K562 (cell line): ENCODE results near the gene GABARAPL2. TPM values are rescaled to one million over a fixed set of nuclear protein-coding genes. Genes with fewer than 3 reads are reported as not detected.
A peak's percentile ranks its signal among the peaks of the same experiment; 100 is the strongest.

Source experiments
- C11orf30 ChIP-seq: fragments of 450-650 bp; IDR thresholded peaks from 2 replicates; pipeline ENCODE4 v1.6.1; 2016; ENCODE audit warnings: low read depth, mild to moderate bottlenecking
- CBFA2T2 ChIP-seq: fragments of 450-650 bp; conservative IDR thresholded peaks from 2 replicates; pipeline ENCODE4 v1.6.1; 2017; ENCODE audit warnings: mild to moderate bottlenecking
- DACH1 ChIP-seq: fragments of 450-650 bp; IDR thresholded peaks from 2 replicates; pipeline ENCODE4 v1.6.1; 2018; ENCODE audit not compliant: partially characterized antibody
- GATAD2B ChIP-seq: fragments of 450-650 bp; IDR thresholded peaks from 2 replicates; pipeline ENCODE4 v1.6.1; 2017; ENCODE audit warnings: mild to moderate bottlenecking, borderline replicate concordance
- HOXB6 ChIP-seq: fragments of 250-450 bp; sonication (Bioruptor Pico); IDR thresholded peaks from 2 replicates; pipeline ENCODE4 v1.5.1; 2022; ENCODE audit warnings: mild to moderate bottlenecking, borderline replicate concordance
- JUND ChIP-seq, 2 experiments: IDR thresholded peaks; 2 replicates in 1 of 2; 3 replicates in 1 of 2; pipeline ENCODE4 v1.6.1; 2011; ENCODE audit warnings: borderline replicate concordance in 2 of 2, low read depth in 2 of 2, low read length in 2 of 2, improper control_type of control experiment in 1 of 2, missing biosample characterization in 1 of 2, missing genetic modification characterization in 1 of 2, missing genetic modification reagents in 1 of 2
- KAT7 ChIP-seq: sonication (generic); formaldehyde crosslinking; IDR thresholded peaks from 2 replicates; pipeline ENCODE4 v1.8.0; 2022; ENCODE audit warnings: missing genetic modification reagents, mild to moderate bottlenecking, borderline replicate concordance
- MAFF ChIP-seq: IDR thresholded peaks from 2 replicates; pipeline ENCODE4 v1.6.1; 2012; ENCODE audit warnings: low read length, improper control_type of control experiment
- MEF2A ChIP-seq: IDR thresholded peaks from 2 replicates; pipeline ENCODE4 v1.6.1; 2011; ENCODE audit warnings: low read depth, mild to moderate bottlenecking, low read length, moderate library complexity; ENCODE audit not compliant: control insufficient read depth
- POLR2AphosphoS5 ChIP-seq: IDR thresholded peaks from 2 replicates; pipeline ENCODE4 v1.6.1; 2011; ENCODE audit warnings: mild to moderate bottlenecking, low read depth, low read length, moderate library complexity; ENCODE audit not compliant: control insufficient read depth, insufficient read depth
- PRPF4 ChIP-seq: fragments of 200-400 bp; formaldehyde crosslinking; IDR thresholded peaks from one replicate; pipeline ENCODE4 v1.6.1; 2017; ENCODE audit warnings: low read length, low read depth, mild to moderate bottlenecking; ENCODE audit not compliant: insufficient read depth, poor library complexity, severe bottlenecking
- SMC3 ChIP-seq: conservative IDR thresholded peaks from 2 replicates; pipeline ENCODE4 v1.6.1; 2011; ENCODE audit warnings: low read depth, low read length, improper control_type of control experiment; ENCODE audit not compliant: insufficient read depth
- SREBF1 ChIP-seq: fragments of 150-350 bp; IDR thresholded peaks from 2 replicates; pipeline ENCODE4 v1.6.1; 2014; ENCODE audit warnings: antibody characterized with exemption, low read depth, low read length, borderline replicate concordance
- ZNF778 ChIP-seq: fragments of 450-650 bp; formaldehyde crosslinking; IDR thresholded peaks from 2 replicates; pipeline ENCODE4 v1.4.0; 2020; ENCODE audit warnings: mild to moderate bottlenecking, moderate library complexity
- polyA plus RNA-seq, 8 experiments: library from polyadenylated mRNA; depleted of rRNA in 4 of 8; stranded (reverse) in 5 of 8; unstranded in 3 of 8; fragments of >200 nt; fragmentation: Nextera tagmentation in 2 of 8; fragmentation: Illumina TruSeq in 1 of 8; extraction: Ambion mirVana in 2 of 8; extraction: Trizol in 1 of 8; gene quantifications; 2 replicates each; pipeline versions ENCODE4 v1.2.1 to v1.2.3, GENCODE V29; 2011 to 2014; ENCODE audit warnings: inconsistent platforms in 1 of 8, missing spikeins in 1 of 8
- total RNA-seq, 7 experiments: library from RNA; depleted of rRNA in 6 of 7; stranded (reverse); fragments of >200 nt in 6 of 7; fragmentation: Illumina TruSeq in 2 of 7; extraction: Trizol in 2 of 7; gene quantifications; 2 replicates each; pipeline versions ENCODE4 v1.2.1 to v1.2.3, GENCODE V29; 2011 to 2021; ENCODE audit warnings: low replicate concordance in 1 of 7
- TF ChIP-seq, protein P1 (sequence below): fragments of 250-450 bp; sonication (Bioruptor Pico); IDR thresholded peaks from 2 replicates; pipeline ENCODE4 v1.9.0; 2021; ENCODE audit warnings: mild to moderate bottlenecking, inconsistent platforms
- TF ChIP-seq, protein P2 (sequence below): sonication (generic); formaldehyde crosslinking; IDR thresholded peaks from 2 replicates; pipeline ENCODE4 v1.8.0; 2022; ENCODE audit warnings: missing genetic modification reagents, mild to moderate bottlenecking, borderline replicate concordance
- TF ChIP-seq, protein P3 (sequence below): sonication (generic); formaldehyde crosslinking; IDR thresholded peaks from 2 replicates; pipeline ENCODE4 v1.8.1; 2022; ENCODE audit warnings: missing genetic modification reagents

GABARAPL2 gene
- total and polyA plus RNA-seq, 9 of the 15 experiments (the other 6 are each of a cell fraction or from before 2014, with no cell fraction given), result 42.1 to 288 (median 91.8) TPM

DNA sequence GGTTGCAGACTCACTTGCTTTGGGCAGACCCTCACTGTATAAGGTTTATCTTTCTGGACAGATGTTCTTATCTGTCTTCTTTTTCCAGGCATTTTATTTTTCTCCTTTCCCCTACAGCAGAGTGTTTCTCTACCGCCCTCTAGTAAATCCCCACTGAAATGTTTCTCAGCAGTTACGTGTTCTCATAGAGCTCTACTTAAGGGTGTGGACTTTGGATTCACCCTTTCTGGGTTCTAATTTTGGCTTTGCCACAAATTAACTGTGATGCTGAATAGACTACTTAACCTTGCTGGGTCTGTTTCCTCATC lies 54.9 kb downstream of the GABARAPL2 start (continued):
- TF ChIP-seq JUND (IDR thresholded peaks at IDR 0.05; ENCODE audit: borderline replicate concordance, low read depth, low read length), result peak; percentile 54; the same call in 1 of the 2 replicates
- TF ChIP-seq JUND (tag; IDR thresholded peaks at IDR 0.05; ENCODE audit: borderline replicate concordance, low read depth, low read length), result peak; percentile 23; the same call in 1 of the 3 replicates
- TF ChIP-seq, protein P1, sequence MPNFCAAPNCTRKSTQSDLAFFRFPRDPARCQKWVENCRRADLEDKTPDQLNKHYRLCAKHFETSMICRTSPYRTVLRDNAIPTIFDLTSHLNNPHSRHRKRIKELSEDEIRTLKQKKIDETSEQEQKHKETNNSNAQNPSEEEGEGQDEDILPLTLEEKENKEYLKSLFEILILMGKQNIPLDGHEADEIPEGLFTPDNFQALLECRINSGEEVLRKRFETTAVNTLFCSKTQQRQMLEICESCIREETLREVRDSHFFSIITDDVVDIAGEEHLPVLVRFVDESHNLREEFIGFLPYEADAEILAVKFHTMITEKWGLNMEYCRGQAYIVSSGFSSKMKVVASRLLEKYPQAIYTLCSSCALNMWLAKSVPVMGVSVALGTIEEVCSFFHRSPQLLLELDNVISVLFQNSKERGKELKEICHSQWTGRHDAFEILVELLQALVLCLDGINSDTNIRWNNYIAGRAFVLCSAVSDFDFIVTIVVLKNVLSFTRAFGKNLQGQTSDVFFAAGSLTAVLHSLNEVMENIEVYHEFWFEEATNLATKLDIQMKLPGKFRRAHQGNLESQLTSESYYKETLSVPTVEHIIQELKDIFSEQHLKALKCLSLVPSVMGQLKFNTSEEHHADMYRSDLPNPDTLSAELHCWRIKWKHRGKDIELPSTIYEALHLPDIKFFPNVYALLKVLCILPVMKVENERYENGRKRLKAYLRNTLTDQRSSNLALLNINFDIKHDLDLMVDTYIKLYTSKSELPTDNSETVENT (CRISPR knock-in tag), result no peak
- peak; percentile 58; the same call in 1 of the 2 replicates for TF ChIP-seq GATAD2B
- TF ChIP-seq, protein P2, sequence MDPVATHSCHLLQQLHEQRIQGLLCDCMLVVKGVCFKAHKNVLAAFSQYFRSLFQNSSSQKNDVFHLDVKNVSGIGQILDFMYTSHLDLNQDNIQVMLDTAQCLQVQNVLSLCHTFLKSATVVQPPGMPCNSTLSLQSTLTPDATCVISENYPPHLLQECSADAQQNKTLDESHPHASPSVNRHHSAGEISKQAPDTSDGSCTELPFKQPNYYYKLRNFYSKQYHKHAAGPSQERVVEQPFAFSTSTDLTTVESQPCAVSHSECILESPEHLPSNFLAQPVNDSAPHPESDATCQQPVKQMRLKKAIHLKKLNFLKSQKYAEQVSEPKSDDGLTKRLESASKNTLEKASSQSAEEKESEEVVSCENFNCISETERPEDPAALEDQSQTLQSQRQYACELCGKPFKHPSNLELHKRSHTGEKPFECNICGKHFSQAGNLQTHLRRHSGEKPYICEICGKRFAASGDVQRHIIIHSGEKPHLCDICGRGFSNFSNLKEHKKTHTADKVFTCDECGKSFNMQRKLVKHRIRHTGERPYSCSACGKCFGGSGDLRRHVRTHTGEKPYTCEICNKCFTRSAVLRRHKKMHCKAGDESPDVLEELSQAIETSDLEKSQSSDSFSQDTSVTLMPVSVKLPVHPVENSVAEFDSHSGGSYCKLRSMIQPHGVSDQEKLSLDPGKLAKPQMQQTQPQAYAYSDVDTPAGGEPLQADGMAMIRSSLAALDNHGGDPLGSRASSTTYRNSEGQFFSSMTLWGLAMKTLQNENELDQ, result no peak
- TF ChIP-seq C11orf30, result peak; percentile 8
- peak; percentile 86 for TF ChIP-seq CBFA2T2
- TF ChIP-seq SREBF1, result no peak
- 0 out of 2 replicates have a peak, but pooled peaks have one; percentile 16 for TF ChIP-seq MEF2A
- no peak for TF ChIP-seq HOXB6
- TF ChIP-seq POLR2AphosphoS5, result peak; percentile 64; the same call in 1 of the 2 replicates
- TF ChIP-seq DACH1, result no peak
- peak; percentile 64 for TF ChIP-seq SMC3
- no peak for TF ChIP-seq MAFF
- TF ChIP-seq, protein P3, sequence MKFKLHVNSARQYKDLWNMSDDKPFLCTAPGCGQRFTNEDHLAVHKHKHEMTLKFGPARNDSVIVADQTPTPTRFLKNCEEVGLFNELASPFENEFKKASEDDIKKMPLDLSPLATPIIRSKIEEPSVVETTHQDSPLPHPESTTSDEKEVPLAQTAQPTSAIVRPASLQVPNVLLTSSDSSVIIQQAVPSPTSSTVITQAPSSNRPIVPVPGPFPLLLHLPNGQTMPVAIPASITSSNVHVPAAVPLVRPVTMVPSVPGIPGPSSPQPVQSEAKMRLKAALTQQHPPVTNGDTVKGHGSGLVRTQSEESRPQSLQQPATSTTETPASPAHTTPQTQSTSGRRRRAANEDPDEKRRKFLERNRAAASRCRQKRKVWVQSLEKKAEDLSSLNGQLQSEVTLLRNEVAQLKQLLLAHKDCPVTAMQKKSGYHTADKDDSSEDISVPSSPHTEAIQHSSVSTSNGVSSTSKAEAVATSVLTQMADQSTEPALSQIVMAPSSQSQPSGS (CRISPR knock-in tag), result no peak
- TF ChIP-seq ZNF778, result no peak
- no peak for TF ChIP-seq PRPF4
- TF ChIP-seq KAT7, result no peak
